SW 1271 (cell line): ENCODE measurements around the gene GOLGA6L7.
"Not testable (repeated sequence)": the region's sequence is repeated elsewhere in the genome, so short reads cannot be mapped to it uniquely, and the experiment has no call there.

ENCODE experiments used
- DNase-seq, 2 experiments: peaks; one replicate each; lab custom pipeline; 2025; lab: John Stamatoyannopoulos, UW

GOLGA6L7 gene, protein sequence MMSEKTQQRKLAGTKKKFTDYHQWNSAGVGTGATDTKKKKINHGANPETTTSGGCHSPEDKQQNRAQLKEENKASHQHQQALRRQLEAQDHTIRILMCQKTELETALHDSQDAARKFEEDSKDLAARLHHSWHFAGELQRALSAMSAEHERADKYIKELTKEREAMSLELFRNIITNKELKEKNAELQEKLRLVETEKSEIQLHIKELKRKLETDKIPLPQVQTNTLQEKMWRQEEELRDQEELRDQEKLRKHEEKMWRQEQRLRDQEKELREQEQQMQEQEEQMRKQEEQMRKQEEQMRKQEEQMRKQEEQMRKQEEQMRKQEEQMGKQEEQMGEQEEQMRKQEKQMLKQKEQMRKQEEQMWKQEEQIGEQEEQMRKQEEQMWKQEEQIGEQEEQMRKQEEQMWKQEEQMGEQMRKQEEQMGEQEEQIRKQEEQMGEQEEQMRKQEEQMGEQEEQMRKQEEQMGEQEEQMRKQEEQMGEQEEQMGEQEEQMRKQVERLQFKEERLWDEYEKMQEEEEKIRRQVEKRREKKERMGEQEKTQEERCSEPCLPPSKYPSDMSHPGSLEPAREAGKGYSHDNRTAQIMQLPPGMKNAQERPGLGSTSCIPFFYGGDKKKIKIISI

DNA sequence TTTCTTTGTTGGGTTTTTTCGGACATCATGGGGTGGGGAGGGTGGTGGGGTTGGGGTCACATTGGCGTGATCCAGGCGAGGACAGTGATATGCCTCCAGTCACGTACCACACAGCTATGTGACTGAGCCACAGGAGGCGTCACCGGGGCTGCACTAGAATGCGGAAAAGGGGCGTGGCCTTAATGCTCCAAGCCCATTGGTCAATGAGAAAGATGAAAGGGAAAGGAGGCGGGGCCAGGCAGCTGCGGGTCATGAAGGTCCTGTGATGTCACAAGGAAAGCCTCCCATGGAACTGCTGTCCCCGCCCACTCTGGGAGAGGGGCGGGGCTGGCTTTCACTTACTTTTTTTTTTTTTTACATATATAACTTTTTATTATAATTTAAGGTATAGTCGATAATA lies at the start of gene GOLGA6L7:
TSS of gene GOLGA6L7 (minus strand) at position 124 of the 400 bp plus-strand sequence. CDS start at position 29, 95 bp downstream.
- not testable (repeated sequence) for DNase-seq

DNA sequence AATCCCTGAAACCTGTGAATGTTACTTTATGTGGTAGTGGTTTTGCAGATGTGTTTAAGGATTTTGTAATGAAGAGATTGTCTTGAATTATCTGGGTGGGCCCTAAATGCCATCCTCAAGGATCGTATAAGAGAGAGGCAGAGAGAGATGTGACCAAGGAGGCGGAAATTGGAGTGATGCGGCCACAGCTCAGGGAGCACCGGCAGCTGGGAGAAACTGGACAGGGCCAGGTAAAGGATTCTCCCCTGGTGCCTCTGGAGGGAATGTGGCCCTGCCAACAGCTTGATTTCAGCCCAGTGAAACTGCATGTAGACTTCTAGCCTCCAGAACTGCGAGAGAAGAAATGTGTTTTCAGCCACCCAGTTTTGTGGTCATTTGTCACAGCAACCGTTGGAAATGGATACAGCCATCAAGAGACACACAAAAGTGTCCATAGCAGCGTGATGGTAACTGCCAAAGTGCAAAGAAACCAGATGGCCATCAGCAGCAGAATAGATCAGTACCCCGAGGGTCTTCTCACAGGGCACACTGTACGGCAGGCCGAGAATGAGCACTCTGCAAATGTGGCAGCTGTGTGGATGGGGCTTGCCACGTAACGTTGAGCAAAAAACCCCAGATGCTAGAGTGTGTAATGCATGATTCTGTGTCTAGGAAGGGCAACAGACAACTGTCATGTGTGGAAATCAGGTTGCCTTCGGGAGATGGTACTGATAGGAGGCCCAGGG lies 49.6 kb upstream of the GOLGA6L7 start:
- DNase-seq: no peak

DNA sequence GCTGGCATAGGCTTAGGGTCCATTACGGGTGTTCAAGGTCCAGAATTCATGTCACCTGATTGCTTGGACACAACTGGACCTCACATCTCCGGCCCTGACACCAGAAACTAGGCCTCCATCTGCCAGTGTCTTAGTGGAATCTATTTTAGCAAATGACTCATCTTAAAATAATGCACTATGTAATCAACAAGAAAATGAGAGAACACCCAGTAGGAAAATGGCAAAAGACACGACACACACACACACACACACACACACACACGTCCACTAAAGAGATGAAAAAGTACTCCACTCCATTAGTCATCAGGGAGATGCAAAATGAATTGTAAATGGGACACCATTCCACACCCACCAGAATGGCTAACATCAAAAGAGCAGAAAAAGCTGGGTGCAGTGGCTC lies 48.5 kb upstream of the GOLGA6L7 start:
- DNase-seq: no peak

DNA sequence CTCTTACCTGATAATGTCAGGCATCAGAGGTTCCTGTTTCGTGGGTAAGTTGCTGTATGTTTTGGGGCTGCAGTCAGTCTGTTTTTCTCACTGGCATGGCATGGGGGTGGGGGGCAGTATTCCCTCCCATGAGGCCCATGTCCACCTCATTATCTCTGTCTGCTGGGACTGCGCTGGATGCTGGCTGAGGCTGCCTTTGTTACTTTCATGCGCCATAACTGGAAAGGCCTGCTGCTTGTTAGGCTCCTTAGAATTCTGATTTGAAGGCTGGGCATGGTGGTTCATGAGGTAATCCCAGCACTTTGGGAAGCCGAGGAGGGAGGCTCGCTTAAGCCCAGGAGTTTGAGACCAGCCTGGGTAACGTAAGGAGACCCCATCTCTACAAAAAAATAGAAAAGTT lies 47.1 kb upstream of the GOLGA6L7 start:
- no peak for DNase-seq

DNA sequence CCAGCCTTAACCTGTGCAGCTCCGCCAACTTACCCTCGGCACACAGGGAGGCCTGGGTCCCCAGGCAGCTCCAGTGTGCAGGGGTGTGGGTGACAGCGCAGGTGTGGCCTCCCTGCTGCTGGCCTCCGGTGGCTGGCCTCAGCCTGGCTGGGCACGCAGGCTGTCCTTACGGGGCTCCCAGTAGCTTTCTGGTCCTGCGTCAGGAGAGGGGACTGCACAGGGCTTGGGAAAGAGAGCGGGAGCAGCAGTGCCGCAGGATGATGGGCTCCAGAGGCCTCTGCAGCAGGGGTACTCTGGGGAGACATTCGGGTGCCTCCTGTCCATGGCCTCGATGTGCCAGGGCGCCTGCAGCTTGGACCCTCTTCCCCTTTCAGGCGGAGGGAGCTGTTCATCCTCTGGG lies 46.7 kb upstream of the GOLGA6L7 start:
- no peak for DNase-seq

DNA sequence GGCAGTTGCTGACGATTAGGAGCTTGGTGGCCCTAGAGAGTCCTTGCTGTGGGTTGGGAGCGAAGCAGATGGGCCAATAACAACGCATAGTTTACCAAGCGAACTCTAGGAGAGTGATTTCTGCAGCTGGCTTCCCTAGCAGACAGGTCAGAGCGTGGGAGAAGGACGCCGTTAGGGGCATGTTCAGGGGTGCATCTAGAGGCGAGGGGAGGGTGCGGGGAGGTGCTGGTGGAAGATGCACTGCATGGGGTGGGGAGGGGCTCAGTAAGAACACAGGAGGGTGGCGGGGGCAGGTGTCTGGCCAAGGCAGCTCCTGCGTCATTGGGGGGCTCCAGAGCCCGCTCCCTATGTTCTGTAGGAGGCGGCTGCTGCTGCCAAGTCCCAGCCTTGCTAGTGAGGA lies 46.2 kb upstream of the GOLGA6L7 start:
- DNase-seq: no peak

DNA sequence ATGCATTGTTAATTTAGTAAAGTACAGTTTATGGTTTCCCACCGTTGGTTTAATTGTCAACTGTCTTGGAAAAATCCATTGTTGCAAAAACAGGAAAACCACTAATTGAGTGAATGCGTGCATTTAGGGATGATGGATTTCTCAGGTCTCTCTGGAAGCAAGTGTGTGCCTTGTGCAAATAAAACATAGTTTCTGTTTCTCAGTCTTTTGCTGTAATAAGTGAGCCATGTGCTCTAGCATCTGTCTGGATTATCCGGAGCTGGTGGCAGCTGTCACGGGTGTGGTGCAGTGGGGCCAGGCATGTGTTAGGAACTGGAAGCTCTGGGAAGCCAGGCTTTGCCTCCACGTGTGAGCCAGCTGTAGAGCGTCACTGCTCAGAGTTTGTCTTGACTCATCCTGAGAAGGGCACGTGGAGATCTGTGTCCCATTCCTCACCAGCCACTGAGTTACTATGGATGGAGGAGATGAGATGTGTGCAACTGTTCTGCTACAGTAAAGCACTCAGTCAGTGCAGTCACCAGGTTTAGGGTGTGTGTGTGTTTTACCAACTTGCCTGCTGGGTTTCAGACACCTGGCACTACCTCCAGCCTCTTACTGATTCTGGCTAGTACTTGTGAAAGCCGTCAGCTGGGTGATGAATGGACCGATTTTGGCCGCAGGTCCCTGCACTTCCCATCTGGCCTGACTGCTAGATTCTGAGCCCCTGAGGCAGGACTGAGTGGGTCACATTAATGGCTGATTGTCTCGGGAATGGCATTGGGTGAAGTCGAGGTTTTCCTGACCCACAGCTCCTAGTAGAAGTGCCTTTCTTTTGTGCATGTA lies 44.6 kb upstream of the GOLGA6L7 start:
- no peak for DNase-seq

DNA sequence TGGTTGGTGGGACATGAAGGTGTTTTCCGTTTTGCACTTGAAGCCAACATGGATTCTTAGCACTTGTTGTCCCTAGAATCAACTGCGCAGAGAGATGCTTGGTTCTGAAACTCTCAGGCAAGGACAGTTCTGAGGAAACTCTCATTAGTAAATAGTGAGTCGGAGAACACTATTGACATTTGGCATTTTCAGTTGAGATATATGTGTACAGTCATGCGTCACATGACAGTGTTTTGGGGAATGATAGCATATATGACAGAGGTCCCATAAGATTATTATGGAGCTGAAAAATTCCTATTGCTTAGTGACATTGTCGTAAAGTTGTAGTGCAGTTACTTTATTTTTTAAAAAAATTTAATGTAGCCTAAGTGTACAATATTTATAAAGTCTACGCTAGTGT lies 43.1 kb upstream of the GOLGA6L7 start:
- DNase-seq: no peak

DNA sequence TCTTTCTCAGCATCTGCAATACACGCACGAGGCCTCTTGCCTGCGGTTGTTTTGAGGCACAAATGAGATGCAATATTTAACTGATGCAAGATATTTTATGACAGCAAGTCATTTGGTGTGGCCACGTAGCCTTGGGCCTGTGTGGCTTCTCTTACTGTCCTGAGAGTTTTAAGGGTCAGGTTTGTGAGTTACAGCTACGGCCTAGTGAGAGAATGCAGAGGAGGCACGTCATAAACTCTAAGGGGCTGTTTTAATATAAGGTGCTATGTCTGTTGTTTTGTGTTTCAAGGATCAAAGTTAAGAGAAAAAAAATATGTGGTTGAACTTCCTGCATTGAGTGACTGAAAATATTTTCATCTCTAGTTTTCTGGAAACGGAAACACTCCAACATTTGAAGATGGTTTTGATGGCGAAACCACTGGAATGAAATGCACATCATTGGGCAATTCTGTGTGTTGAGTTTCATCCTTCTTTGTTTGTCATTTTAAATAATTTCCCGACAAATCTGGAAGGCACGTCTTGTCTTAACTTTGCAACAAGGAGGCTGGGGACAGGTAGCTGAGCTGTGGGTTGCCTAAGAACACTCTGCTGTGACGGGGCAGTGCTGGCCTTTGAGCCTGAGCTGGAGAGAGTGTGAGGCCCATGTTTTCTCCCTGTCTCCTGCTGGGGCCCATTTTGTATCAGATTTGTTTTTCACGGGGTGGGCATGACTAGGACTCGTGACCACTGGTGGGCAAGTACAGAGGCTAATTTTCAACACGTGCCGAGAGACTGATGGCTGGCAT lies 42.5 kb upstream of the GOLGA6L7 start:
- DNase-seq: no peak

DNA sequence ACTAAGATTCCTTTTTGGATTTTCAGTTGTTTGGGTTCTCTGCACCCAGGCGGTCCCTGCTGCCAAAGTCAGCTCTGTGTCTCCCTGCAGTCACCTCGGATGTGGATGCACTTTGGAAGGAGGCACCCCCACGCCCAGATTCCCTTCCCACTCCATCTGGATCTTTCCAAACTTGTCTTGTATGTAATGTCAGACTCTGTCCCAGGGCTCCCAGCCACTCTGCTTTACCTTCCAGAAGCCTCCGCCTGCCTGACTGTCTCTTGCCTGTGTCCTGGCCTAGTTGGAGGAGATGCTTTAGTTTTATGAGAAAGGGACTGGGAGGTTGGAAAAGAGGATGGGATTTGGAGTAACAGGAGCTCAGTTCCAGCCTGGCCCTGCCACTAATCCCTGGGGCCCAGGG lies 41.8 kb upstream of the GOLGA6L7 start:
- DNase-seq: not testable (repeated sequence)

DNA sequence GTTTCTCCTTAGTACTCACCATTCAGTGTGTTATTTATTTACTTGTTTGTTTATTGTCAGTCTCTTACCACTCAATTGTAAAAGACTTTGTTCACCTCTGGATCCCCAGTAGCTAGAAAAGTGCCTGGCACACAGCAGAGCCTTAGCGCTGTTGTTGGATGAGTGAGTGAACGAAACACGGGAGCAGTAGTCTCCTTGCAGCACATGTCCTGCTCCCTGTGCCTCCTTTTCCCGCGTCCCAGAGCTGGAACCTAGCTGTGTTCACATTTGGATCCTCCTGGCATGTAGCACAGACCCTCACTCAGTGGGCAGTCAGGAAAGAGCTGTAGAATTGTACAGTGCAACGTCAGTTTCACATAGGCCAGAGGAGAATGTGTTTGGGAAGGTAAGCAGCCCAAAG lies 41.4 kb upstream of the GOLGA6L7 start:
- DNase-seq: not testable (repeated sequence)

DNA sequence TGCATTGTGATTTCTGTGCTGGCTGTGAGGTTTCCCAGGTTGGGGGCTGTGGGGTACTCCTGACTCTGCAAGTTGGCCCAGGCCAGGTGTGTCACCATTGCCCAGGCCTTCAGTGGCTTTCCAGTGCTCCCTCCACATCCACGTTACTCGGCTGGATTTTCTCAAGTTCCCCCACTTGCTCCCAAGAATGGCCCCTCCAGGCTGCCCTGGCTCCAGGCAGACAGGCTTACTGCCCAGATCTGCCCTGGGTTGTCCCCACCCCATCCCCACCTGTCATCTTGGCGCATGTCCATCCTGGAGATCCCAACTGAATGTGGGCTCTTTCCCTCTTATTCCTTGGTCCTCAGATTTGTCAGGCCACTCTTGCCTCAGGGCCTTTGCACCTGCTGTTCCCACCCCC lies 40.9 kb upstream of the GOLGA6L7 start:
- DNase-seq: no peak

DNA sequence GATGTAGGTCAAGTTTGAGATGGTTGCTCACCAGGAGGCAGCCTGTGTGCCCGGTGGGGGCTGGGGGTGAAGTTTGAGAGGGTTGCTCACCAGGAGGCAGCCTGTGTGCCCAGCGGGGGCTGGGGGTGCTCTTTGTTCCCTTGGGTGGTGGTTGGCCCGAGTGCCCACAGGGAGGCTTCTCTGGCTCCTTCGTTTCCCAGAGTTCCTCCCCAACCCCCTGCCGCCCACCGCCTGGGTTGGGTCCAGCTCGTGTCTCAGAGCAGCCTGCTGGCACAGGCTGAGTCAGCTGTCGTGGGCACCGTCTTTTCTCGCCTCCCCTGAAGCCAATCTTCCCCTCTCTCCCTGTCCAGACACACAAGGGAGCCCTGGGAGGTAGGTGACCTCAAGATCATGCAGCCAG lies 40.5 kb upstream of the GOLGA6L7 start:
- no peak for DNase-seq

DNA sequence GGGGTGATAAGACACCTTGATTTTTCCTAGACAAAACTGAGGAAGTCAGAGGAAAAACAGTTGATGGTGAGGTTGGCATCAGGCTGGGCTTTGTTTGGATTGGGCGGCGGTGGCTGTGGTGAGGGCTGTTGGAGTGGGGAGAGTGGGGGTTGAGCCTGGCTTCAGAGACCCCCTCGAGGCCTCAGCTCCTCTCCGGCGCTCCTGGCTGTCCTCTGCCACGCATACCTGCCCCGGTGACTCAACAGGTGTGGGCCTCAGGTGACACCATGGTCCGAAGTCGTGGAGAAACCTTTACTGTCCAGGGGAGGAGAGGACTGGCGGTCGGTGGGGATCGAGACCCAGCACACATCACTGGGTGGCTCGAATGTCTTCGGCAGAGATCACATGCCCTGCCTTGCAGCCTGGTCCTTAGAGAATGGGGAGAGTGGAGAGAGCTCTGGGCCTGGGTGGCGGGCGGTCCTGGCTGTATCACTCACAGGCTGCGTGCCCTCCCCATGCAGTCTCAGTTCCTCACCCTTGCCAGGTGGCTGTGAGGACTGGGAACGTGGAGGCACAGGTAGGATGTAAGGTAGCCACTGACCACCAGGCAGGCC lies 40.0 kb upstream of the GOLGA6L7 start:
- DNase-seq: no peak

DNA sequence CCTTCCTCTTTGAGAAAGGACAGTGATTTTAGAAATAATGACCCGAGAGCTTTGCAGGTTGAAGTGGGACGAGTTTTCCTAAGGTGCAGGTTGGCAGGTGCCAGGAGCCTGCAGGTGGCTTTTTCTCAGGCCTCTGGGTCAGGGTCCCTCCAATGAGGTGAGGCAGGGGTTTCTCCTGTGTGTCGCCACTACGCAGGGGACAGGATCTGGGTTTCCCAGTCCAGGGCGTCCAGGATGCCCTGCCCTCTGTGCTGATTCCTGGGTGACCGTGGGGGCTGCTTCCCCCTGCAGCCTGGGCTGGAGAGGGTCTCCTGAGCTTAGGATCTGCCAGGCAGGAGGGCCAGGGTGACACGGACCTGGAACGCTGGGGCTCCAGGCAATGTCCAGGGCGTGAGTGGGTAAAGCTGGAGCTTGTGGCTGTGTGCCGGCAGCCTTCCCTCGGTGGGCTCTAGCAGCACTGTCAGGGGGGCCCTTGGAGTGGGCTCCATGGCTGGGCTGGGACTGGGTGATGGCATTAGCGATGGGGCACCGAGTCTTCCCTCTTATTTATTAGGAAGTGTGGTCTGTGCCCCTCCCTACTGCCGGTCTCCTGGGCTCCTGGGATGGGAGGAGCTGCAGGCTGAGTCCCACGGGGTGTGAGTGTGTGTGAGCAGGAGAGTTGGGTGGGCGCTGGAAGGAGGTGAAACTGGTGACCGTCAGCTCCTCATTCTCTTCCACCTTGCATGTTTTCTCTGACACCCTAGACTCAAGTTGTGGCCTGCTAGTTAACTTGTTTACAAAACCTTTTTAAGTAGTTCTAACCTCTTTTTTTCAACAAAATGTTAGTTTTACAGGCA lies 39.1 kb upstream of the GOLGA6L7 start:
- DNase-seq: no peak

DNA sequence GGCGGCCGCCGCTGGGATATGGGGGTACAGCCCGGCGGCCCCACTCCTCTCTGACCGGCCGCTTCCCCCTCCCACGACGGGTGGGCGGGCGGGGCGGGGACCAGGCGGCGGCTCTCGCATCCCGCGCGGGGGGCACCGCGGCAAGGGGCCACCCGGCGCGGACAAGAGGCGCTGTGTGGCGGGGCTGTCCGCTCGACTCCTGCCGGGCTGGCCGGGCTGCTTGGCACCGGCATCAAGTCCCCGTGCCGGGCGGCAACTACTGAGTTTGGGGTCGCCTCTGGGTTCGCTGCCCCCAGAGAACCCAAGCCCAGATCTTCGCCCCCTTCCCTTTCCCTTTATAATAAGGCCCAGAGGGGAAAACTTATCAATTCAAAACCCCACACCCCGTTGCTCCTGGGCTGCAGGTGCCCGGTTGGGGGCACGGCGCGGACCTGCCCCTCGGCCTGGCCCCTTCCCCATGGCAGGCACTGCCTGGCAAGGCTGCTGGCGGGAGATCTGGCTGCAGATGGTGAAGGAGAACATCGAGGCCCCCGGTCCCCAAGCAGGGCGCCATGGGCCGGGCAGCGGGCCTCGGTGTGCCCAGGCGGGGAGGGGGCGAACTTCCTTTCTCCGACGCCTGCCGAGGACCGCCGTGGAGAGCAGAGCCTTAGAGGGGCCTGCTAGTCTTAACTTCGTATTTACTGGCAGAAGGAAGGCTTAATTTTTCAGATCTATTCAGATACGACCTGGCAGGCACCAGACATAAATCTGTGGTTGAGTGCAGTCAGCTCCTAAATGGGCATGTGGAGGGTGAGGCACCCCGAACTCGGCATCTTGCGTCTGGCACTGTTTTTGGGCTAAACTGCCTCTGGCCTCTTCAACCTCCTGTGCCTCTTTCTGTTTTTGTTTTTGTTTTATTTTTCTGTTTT lies 38.2 kb upstream of the GOLGA6L7 start:
- no peak for DNase-seq

DNA sequence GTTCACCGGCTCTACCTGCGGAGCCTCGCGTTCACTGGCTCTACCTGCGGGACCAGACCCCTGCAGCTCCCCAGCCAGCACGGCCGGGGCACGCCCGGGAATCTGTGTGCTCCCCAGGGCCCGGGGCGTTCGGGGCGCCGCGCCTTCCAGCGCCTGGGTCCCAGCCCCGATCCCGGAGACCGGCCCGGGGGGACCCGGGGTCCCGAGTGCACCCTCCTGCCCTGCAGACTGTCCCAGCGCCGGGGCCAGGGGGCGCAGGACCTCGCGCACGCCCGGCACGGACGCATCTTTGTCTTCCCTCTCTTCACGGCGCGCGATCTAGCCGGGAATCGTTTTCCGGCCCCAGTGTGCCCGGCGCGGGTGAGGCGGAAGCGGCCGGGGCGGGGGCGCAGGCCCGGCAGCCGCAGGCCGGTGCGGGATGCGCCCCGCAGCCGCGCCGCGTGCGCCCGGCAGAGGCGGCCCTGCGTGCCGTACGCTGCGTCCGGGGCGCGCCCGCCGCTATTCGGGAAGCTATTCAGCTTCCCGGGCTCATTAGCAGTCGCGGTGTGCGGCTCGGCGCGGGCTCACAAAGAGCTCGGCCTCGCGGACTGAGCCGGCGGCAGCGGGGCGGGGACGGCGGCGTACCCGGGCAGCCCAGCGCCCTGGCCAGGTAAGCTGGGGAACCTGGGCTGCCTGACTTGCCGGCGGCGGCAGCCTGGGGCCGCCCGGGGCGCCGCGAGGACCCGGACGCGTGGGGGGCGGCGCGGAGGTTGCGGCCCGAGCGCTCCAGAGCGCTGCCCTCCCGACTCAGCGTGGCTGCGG lies 37.4 kb upstream of the GOLGA6L7 start, which contains the start of gene APBA2:
TSS of gene APBA2 (plus strand) at position 345 of the 801 bp plus-strand sequence. CDS start 167,911 bp downstream, outside the sequence.
- DNase-seq: no peak

DNA sequence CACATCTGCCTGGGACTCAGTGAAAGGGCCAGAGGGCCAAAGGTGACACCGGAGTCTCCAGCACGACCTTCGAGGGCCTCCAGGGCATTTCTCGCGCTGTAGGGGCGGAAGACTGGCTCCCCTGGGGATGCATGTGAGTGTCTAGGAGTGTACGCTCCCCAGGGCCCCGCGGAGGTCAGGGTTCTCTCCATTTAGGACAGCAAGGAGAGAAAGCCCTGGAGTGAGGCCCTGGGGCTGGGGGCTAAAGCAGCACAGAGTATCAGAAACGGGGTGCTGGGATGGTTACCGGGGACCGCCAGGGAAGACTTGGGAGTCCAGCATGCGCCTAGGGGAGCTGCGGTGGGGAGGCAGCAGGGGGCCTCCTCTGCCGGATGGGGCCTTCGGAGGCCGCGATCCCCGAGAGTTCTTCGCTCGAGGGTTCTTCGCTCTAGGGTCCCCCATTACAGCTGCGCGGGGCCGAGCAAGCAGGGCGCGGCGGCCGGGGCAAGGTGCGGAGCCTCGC lies 36.7 kb upstream of the GOLGA6L7 start:
- DNase-seq: no peak
